GM19023 (cell line): ENCODE results near the gene FRMD4A.

Experiments used
- ATAC-seq: cut with Tn5 transposase; IDR thresholded peaks from one replicate; pipeline ENCODE4 v1.9.1; 2021; ENCODE audit warnings: mild to moderate bottlenecking, moderate library complexity; ENCODE audit not compliant: unreplicated experiment

Gene FRMD4A

GRCh38 chr10:14192746-14193145, 138.0 kb downstream of the FRMD4A start:
- no peak for ATAC-seq

- ATAC-seq, result no peak
These were observed 138.9 kb downstream of the FRMD4A start for GRCh38 chr10:14191871-14192270.

- no peak for ATAC-seq
These were observed 139.3 kb downstream of the FRMD4A start for GRCh38 chr10:14191407-14191806.

GRCh38 chr10:14190702-14191101, 140.0 kb downstream of the FRMD4A start:
- ATAC-seq, result no peak

GRCh38 chr10:14186245-14186644, 144.5 kb downstream of the FRMD4A start:
- no peak for ATAC-seq

GRCh38 chr10:14185316-14186045, 145.2 kb downstream of the FRMD4A start:
- ATAC-seq, result peak; percentile 75

GRCh38 chr10:14184841-14185315, 145.8 kb downstream of the FRMD4A start:
- ATAC-seq, result peak; percentile 65

- ATAC-seq, result no peak
These were observed 147.9 kb downstream of the FRMD4A start for GRCh38 chr10:14182781-14183180.

- no peak for ATAC-seq
These were observed 149.2 kb downstream of the FRMD4A start for GRCh38 chr10:14181567-14181936.

GRCh38 chr10:14180911-14181566, 149.7 kb downstream of the FRMD4A start:
- ATAC-seq, result no peak

- ATAC-seq, result no peak
These were observed 151.5 kb downstream of the FRMD4A start for GRCh38 chr10:14179251-14179650.

- ATAC-seq, result no peak
These were observed 156.8 kb downstream of the FRMD4A start for GRCh38 chr10:14173706-14174594.

- ATAC-seq, result no peak
These were observed 157.4 kb downstream of the FRMD4A start for GRCh38 chr10:14173391-14173705.

GRCh38 chr10:14172336-14172950, 158.3 kb downstream of the FRMD4A start:
- ATAC-seq, result no peak

- no peak for ATAC-seq
These were observed 159.4 kb downstream of the FRMD4A start for GRCh38 chr10:14171336-14171735.

GRCh38 chr10:14163377-14164086, 167.2 kb downstream of the FRMD4A start:
- ATAC-seq, result no peak

- no peak for ATAC-seq
These were observed 167.9 kb downstream of the FRMD4A start for GRCh38 chr10:14162629-14163344.

GRCh38 chr10:14162061-14162460, 168.7 kb downstream of the FRMD4A start:
- ATAC-seq, result no peak

GRCh38 chr10:14160299-14160698, 170.4 kb downstream of the FRMD4A start:
- ATAC-seq, result no peak

GRCh38 chr10:14158575-14158974, 172.1 kb downstream of the FRMD4A start:
- ATAC-seq, result no peak
